Esophagus muscularis mucosa (tissue), 4 donors: ENCODE data around the gene ITFG1. TPM values are rescaled to one million over a fixed set of nuclear protein-coding genes. Genes with fewer than 3 reads are reported as not detected.

Source experiments
- DNase-seq: peaks from one replicate; pipeline ENCODE4 v3.0.0-alpha.2; 2017; ENCODE audit errors: extremely low spot score
- H3K27ac ChIP-seq, 4 donors: fragments of 200-600 bp; sonication (generic); replicated peaks in 1 of 4; 1 replicate in 3 of 4; 2 replicates in 1 of 4; pipeline ENCODE4 v1.5.1; 2016 to 2019; ENCODE audit warnings: mild to moderate bottlenecking in 1 of 4
- H3K27me3 ChIP-seq, 4 donors: fragments of 200-600 bp; sonication (generic); one replicate each; pipeline versions ENCODE4 v1.5.1 to v1.6.0; 2016 to 2019
- H3K36me3 ChIP-seq, 4 donors: fragments of 200-600 bp; sonication (generic); one replicate each; pipeline ENCODE4 v1.5.1; 2016 to 2019
- H3K4me1 ChIP-seq, 4 donors: fragments of 200-600 bp; sonication (generic); one replicate each; pipeline ENCODE4 v1.5.1; 2016 to 2019
- H3K4me3 ChIP-seq, 4 donors: fragments of 200-600 bp; sonication (generic); 1 replicate in 2 of 4; 2 replicates in 2 of 4; pipeline ENCODE4 v1.5.1; 2016 to 2019; ENCODE audit warnings: mild to moderate bottlenecking in 4 of 4, moderate library complexity in 1 of 4
- H3K9me3 ChIP-seq, 4 donors: fragments of 200-600 bp; sonication (generic); 1 replicate in 3 of 4; 2 replicates in 1 of 4; pipeline ENCODE4 v1.5.1; 2016 to 2019
- EP300 ChIP-seq: sonication (generic); formaldehyde crosslinking; IDR thresholded peaks from one replicate; pipeline ENCODE4 v1.6.1; 2017; ENCODE audit warnings: antibody characterized with exemption
- POLR2A ChIP-seq: fragments of 450-650 bp; IDR thresholded peaks from one replicate; pipeline ENCODE4 v1.6.1; 2017; ENCODE audit warnings: antibody characterized with exemption, moderate library complexity, mild to moderate bottlenecking, low read depth
- POLR2AphosphoS5 ChIP-seq, 2 donors: sonication (generic); formaldehyde crosslinking; IDR thresholded peaks; one replicate each; pipeline ENCODE4 v1.6.1; 2017; ENCODE audit warnings: antibody characterized with exemption in 2 of 2
- WGBS: methylation state at CpG from one replicate; pipeline ENCODE4 v1.1.5; 2018; 5-methylcytosine and 5-hydroxymethylcytosine counted together
- intact Hi-C: fragments of 100-400 bp; cut with DNase I; formaldehyde crosslinking; loops from one replicate; pipeline ENCODE4 v1.15.1; 2023
- total RNA-seq, 4 donors: library from RNA; depleted of rRNA; stranded (reverse); fragments of >200 nt; gene quantifications; one replicate each; pipeline versions ENCODE4 v1.1.0 to v1.2.1, GENCODE V29; 2016
- TF ChIP-seq, protein P1 (sequence below), 3 experiments: fragments of 200-600 bp in 2 of 3; fragments of 450-650 bp in 1 of 3; sonication (generic) in 2 of 3; IDR thresholded peaks; one replicate each; pipeline ENCODE4 v1.5.1; 2017 to 2019; ENCODE audit warnings: antibody characterized with exemption in 3 of 3, mild to moderate bottlenecking in 2 of 3, moderate library complexity in 1 of 3

Gene ITFG1
- total RNA-seq, 4 donors from 2014 or later, result 32.2 to 44.4 (median 41.7) TPM

DNA sequence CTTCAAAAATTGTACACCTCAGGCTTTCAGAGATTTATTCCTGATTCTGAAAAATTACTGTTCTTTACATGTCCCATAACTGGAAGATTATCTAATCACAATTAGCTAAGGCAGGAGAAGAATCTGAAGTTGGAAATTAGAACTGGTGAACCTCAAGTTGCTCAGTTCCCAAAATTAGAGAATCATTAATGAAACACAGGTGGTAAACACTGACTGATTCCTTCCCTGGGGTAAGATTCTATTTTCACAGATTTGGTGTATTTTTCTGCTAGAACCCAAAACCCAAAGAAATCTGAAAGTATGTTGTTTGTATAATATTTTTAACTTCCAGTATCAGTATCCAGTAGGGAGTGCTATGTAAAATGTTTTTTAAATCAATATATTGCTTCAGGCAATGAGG, 26.0 kb upstream of the ITFG1 start:
- Histone ChIP-seq H3K9me3 (peaks cover 0 to 11% (median 0%) of the 10 kb centered on the region in 4 donors), H3K36me3 (peaks cover 0 to 4% (median 0%) of the 10 kb centered on the region in 4 donors), H3K27ac (no peak overlapping the region), H3K4me1 (peaks cover under 1 to 15% (median 4%) of the 10 kb centered on the region in 4 donors), H3K27me3 (no peaks in the 10 kb centered on the region), H3K4me3 (no peak overlapping the region)
- intact Hi-C loops, result no loop called here
- DNase-seq, result no peak
- no peak for TF ChIP-seq EP300
- no peak for TF ChIP-seq POLR2AphosphoS5 (IDR thresholded peaks at IDR 0.05)
- TF ChIP-seq, protein P1, sequence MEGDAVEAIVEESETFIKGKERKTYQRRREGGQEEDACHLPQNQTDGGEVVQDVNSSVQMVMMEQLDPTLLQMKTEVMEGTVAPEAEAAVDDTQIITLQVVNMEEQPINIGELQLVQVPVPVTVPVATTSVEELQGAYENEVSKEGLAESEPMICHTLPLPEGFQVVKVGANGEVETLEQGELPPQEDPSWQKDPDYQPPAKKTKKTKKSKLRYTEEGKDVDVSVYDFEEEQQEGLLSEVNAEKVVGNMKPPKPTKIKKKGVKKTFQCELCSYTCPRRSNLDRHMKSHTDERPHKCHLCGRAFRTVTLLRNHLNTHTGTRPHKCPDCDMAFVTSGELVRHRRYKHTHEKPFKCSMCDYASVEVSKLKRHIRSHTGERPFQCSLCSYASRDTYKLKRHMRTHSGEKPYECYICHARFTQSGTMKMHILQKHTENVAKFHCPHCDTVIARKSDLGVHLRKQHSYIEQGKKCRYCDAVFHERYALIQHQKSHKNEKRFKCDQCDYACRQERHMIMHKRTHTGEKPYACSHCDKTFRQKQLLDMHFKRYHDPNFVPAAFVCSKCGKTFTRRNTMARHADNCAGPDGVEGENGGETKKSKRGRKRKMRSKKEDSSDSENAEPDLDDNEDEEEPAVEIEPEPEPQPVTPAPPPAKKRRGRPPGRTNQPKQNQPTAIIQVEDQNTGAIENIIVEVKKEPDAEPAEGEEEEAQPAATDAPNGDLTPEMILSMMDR (IDR thresholded peaks at IDR 0.05), result no peak
- no peak for TF ChIP-seq POLR2A

DNA sequence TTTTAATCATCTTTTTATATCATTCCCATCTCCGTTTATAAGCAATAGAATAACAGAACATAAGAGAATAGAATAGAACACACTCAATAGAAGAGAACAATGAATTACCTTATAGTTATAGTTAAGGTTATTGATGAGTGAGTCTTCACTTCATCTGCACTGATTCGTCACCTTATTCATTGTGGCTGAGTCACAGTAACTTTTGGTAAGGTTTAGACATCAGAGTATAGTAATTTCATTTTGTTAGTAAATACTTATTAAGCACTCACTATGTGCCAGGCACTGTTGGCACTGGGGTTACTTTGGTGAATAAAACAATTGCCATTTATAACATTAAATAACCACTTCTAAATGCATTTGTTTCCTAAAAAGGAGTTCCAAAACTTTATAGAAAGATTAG, 22.8 kb upstream of the ITFG1 start:
- no peak for DNase-seq
- TF ChIP-seq EP300 (no peak), POLR2A (no peak), POLR2AphosphoS5 (IDR thresholded peaks at IDR 0.05) (no peak)
- TF ChIP-seq, protein P1 (IDR thresholded peaks at IDR 0.05), result no peak
- no peaks in the 10 kb centered on the region for H3K27me3 ChIP-seq
- intact Hi-C loops, result no loop called here
- no peaks in the 10 kb centered on the region for H3K9me3 ChIP-seq
- peaks cover 0 to 4% (median 0%) of the 10 kb centered on the region in 4 donors for H3K36me3 ChIP-seq
- no peak overlapping the region for H3K4me3 ChIP-seq
- H3K4me1 ChIP-seq, result peaks cover 7 to 27% (median 12%) of the 10 kb centered on the region in 4 donors
- WGBS, result 91% methylated on average over 2 of the region's 2 CpGs
- no peak overlapping the region for H3K27ac ChIP-seq

DNA sequence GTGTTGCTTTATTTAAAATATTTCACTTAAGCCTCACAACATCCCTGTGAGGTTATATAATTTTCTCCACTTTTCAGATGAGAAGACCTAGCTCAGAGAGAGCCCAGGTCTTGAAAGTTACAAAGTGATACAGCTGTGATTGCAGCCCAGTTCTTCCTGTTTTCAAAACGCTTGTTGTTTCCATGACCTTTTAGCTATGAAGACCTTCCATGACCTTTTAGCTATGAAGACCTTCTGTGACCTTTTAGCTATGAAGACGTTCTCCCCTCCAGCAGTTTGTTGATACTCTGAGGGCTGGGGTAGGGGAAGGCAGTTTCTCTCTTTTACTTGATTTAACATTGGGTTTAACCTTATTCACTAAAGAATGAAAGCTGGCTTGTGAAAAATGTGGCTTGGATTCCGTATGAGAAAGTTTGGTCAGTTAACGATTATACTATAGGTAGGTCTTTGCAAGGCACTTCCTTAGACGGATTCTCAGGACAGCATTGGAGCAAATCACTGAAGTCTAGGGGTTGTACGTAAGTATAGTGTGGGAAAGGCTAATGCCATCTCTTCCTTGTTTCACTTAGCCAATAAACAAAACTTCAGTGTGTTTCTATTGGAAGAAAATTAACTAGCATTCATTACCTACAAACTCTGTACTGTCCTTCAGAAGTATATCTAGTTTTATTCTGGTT, 21.0 kb upstream of the ITFG1 start:
- TF ChIP-seq POLR2AphosphoS5 (IDR thresholded peaks at IDR 0.05) (no peak), EP300 (no peak), POLR2A (no peak)
- TF ChIP-seq, protein P1 (IDR thresholded peaks at IDR 0.05), result no peak
- H3K4me1 ChIP-seq, result peaks cover 10 to 34% (median 16%) of the 10 kb centered on the region in 4 donors
- no peak overlapping the region for H3K27ac ChIP-seq
- no peaks in the 10 kb centered on the region for H3K9me3 ChIP-seq
- DNase-seq, result no peak
- no peak overlapping the region for H3K4me3 ChIP-seq
- intact Hi-C loops, result no loop called here
- no peaks in the 10 kb centered on the region for H3K27me3 ChIP-seq
- 74% methylated on average over 6 of the region's 6 CpGs for WGBS
- H3K36me3 ChIP-seq, result no peaks in the 10 kb centered on the region

DNA sequence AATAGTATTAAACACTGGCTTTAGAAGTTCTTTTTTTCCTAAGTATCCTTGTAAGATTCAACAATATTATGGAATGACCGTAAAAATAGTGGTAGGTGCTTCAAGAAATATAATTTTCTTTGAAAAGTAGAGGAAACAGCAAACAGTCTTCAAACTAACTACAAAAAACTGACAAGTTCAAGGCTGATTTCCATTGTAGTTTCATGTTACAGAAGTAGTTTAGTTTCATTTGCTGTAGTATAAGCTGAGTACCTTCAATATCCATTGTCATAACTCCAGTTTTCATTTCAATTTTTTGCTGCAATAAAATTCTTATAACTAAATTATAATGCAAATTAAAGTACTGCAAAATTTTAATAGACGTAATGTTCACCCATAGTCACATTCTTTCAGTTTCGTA, 19.5 kb upstream of the ITFG1 start:
- Histone ChIP-seq H3K4me1 (peaks cover 22 to 41% (median 29%) of the 10 kb centered on the region in 4 donors), H3K36me3 (no peaks in the 10 kb centered on the region), H3K9me3 (no peaks in the 10 kb centered on the region), H3K27ac (no peak overlapping the region), H3K4me3 (no peak overlapping the region), H3K27me3 (no peaks in the 10 kb centered on the region)
- intact Hi-C loops, result no loop called here
- TF ChIP-seq POLR2A (no peak), POLR2AphosphoS5 (IDR thresholded peaks at IDR 0.05) (no peak), EP300 (no peak)
- TF ChIP-seq, protein P1 (IDR thresholded peaks at IDR 0.05), result no peak
- no peak for DNase-seq
- 96% methylated on average over 3 of the region's 3 CpGs for WGBS

DNA sequence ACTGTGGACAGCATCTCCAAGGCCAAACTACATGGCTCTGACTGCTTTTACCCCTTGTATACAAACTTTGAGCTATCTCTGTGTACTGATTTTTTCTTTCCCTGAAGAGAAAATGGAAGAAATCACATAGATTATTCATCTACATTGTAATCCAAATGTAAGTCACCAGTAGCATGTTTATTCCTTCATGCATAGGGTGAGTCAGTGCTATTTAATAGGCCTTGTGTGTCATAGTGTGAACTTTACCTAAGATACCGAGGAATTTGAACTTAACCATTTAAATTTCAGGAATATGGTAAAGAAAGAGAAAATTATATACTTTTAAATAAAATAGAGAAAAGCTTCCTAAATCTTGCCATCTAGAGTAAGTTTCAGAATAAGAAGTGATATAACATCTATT, 16.8 kb upstream of the ITFG1 start:
- no peaks in the 10 kb centered on the region for H3K9me3 ChIP-seq

More for the DNA sequence above, 16.8 kb upstream of the ITFG1 start:
- H3K4me3 ChIP-seq, result no peak overlapping the region
- H3K27me3 ChIP-seq, result no peaks in the 10 kb centered on the region
- TF ChIP-seq EP300, result no peak
- TF ChIP-seq POLR2AphosphoS5 (IDR thresholded peaks at IDR 0.05), result no peak
- TF ChIP-seq, protein P1 (IDR thresholded peaks at IDR 0.05), result no peak
- no peak for TF ChIP-seq POLR2A
- no peaks in the 10 kb centered on the region for H3K36me3 ChIP-seq
- peaks cover 22 to 36% (median 31%) of the 10 kb centered on the region in 4 donors for H3K4me1 ChIP-seq
- intact Hi-C loops, result no loop called here
- no peak for DNase-seq
- H3K27ac ChIP-seq, result no peak overlapping the region
- 75% methylated on average over 1 of the region's 1 CpG for WGBS
